ENCODE results near the gene KASH5. TPM values are rescaled to one million over a fixed set of nuclear protein-coding genes. Genes with fewer than 3 reads are reported as not detected.

Gene KASH5
- polyA plus RNA-seq, 5 donors: not detected

GRCh38 chr19:49421039-49421877 is 33.2 kb downstream of the KASH5 start:
- peak; percentile 68 to 77 for DNase-seq

GRCh38 chr19:49421878-49422202 is 33.8 kb downstream of the KASH5 start:
- DNase-seq: no peak

- no peak for DNase-seq
Observed at GRCh38 chr19:49422407-49423070, 34.5 kb downstream of the KASH5 start.

GRCh38 chr19:49423071-49423984 is 35.3 kb downstream of the KASH5 start, which contains the start of gene PTH2:
Gene PTH2 (minus strand): TSS chr19:49423441. CDS start chr19:49423339, 102 bp downstream.
- no peak for DNase-seq

- no peak for DNase-seq
Observed at GRCh38 chr19:49423985-49424303, 35.9 kb downstream of the KASH5 start.

- DNase-seq: no peak
Observed at GRCh38 chr19:49425178-49425577, 37.1 kb downstream of the KASH5 start, which contains the start of gene GFY. Gene GFY (plus strand): TSS chr19:49425388. CDS start chr19:49426431, 1,043 bp downstream.

- no peak for DNase-seq
Observed at GRCh38 chr19:49425922-49426592, 38.0 kb downstream of the KASH5 start.

- no peak for DNase-seq
Observed at GRCh38 chr19:49427339-49427738, 39.3 kb downstream of the KASH5 start.

GRCh38 chr19:49427855-49428546 is 40.0 kb downstream of the KASH5 start:
- DNase-seq: no peak

- no peak for DNase-seq
Observed at GRCh38 chr19:49428547-49429451, 40.8 kb downstream of the KASH5 start.

GRCh38 chr19:49430172-49430677 is 42.2 kb downstream of the KASH5 start:
- DNase-seq: no peak

- DNase-seq: no peak
Observed at GRCh38 chr19:49430678-49431329, 42.8 kb downstream of the KASH5 start.

- no peak for DNase-seq
Observed at GRCh38 chr19:49431330-49431749, 43.3 kb downstream of the KASH5 start.

- no peak for DNase-seq
Observed at GRCh38 chr19:49432141-49433073, 44.4 kb downstream of the KASH5 start.

GRCh38 chr19:49433240-49433901 is 45.3 kb downstream of the KASH5 start:
- no peak for DNase-seq

- no peak for DNase-seq
Observed at GRCh38 chr19:49434907-49435583, 47.0 kb downstream of the KASH5 start.

GRCh38 chr19:49435670-49436069 is 47.6 kb downstream of the KASH5 start:
- no peak for DNase-seq

Measured in right lung (tissue), 5 donors.